Thyroid gland (tissue), 4 donors: ENCODE measurements around the gene CHST11.

ENCODE experiments used
- CTCF ChIP-seq, 6 experiments: fragments of 200-600 bp in 3 of 6; fragments of 450-650 bp in 3 of 6; sonication (generic) in 3 of 6; IDR thresholded peaks; one replicate each; pipeline ENCODE4 v1.5.1; 2016 to 2019; ENCODE audit warnings: antibody characterized with exemption in 6 of 6, mild to moderate bottlenecking in 2 of 6, inconsistent platforms in 1 of 6, moderate library complexity in 1 of 6
- POLR2A ChIP-seq, 2 donors: fragments of 450-650 bp; IDR thresholded peaks; one replicate each; pipeline ENCODE4 v1.6.1; 2017; ENCODE audit warnings: antibody characterized with exemption in 2 of 2, mild to moderate bottlenecking in 2 of 2, moderate library complexity in 1 of 2

- TF ChIP-seq CTCF (IDR thresholded peaks at IDR 0.05) (no peak), POLR2A (IDR thresholded peaks at IDR 0.05) (no peak)
Measured at GRCh38 chr12:104671409-104672095, 214.8 kb downstream of the CHST11 start.
